T-cell (primary cell): Measurements from ENCODE around the gene IFIT1B. TPM values are rescaled to one million over a fixed set of nuclear protein-coding genes. Genes with fewer than 3 reads are reported as not detected.

Source experiments
- ATAC-seq, 4 experiments: fragments of 200-7000 bp in 3 of 4; fragments of 150-1000 bp in 1 of 4; cut with Tn5 transposase; replicated peaks in 1 of 4; 1 replicate in 3 of 4; 2 replicates in 1 of 4; pipeline ENCODE4 v1.10.0; 2021; ENCODE audit warnings: moderate library complexity in 3 of 4, mild to moderate bottlenecking in 2 of 4, moderate number of reproducible peaks in 1 of 4
- CTCF ChIA-PET, 2 donors: fragments of 300-600 bp; sonication (Branson Sonifier 250); formaldehyde crosslinking; loops; one replicate each; lab custom pipeline; 2022; ENCODE audit warnings: antibody characterized with exemption in 2 of 2; lab: Charles Lee
- POLR2A ChIA-PET, 2 donors: fragments of 300-600 bp; sonication (Branson Sonifier 250); formaldehyde crosslinking; loops; one replicate each; lab custom pipeline; 2022; ENCODE audit warnings: antibody characterized with exemption in 2 of 2; lab: Charles Lee
- DNase-seq, 35 experiments: peaks; one replicate each; pipeline versions ENCODE4 v3.0.0 to v3.0.0-alpha.2; 2013 to 2023
- H3K27ac ChIP-seq: one replicate; pipeline ENCODE4 v1.5.1; 2013; ENCODE audit warnings: low read length
- H3K27me3 ChIP-seq, 2 experiments: replicated peaks in 1 of 2; 1 replicate in 1 of 2; 2 replicates in 1 of 2; pipeline versions ENCODE4 v1.6.1 to v1.7.0; 2013; ENCODE audit warnings: low read length in 1 of 2, mixed read lengths in 1 of 2; ENCODE audit not compliant: control insufficient read depth in 2 of 2, insufficient read depth in 2 of 2; ENCODE audit errors: extremely low read depth in 1 of 2
- H3K36me3 ChIP-seq, 2 donors: 1 replicate in 1 of 2; 2 replicates in 1 of 2; pipeline versions ENCODE4 v1.6.1 to v1.7.0; 2013; ENCODE audit warnings: low read length in 1 of 2; ENCODE audit not compliant: control insufficient read depth in 2 of 2, insufficient read depth in 1 of 2; ENCODE audit errors: extremely low read depth in 1 of 2
- H3K4me1 ChIP-seq, 2 experiments: 1 replicate in 1 of 2; 2 replicates in 1 of 2; pipeline versions ENCODE4 v1.6.1 to v1.7.0; 2013; ENCODE audit warnings: low read length in 2 of 2, mixed read lengths in 1 of 2; ENCODE audit not compliant: insufficient read depth in 2 of 2, control insufficient read depth in 1 of 2; ENCODE audit errors: extremely low read depth in 1 of 2
- H3K4me3 ChIP-seq, 2 donors: 1 replicate in 1 of 2; 2 replicates in 1 of 2; pipeline versions ENCODE4 v1.5.1 to v1.7.0; 2013; ENCODE audit warnings: mild to moderate bottlenecking in 2 of 2, low read length in 1 of 2, moderate library complexity in 1 of 2; ENCODE audit not compliant: control insufficient read depth in 1 of 2; ENCODE audit errors: extremely low read depth in 1 of 2
- H3K9me3 ChIP-seq: 2 replicates; pipeline ENCODE4 v1.7.0; 2013
- H3K27ac Mint-ChIP-seq, 2 donors: one replicate each; pipeline ENCODE4 v1.8.0; 2020 to 2021; ENCODE audit warnings: mild to moderate bottlenecking in 2 of 2, mixed read lengths in 2 of 2
- H3K27me3 Mint-ChIP-seq, 2 donors: one replicate each; pipeline ENCODE4 v1.8.0; 2021 to 2022; ENCODE audit warnings: mixed read lengths in 2 of 2
- H3K36me3 Mint-ChIP-seq: one replicate; pipeline ENCODE4 v1.8.0; 2021; ENCODE audit warnings: mixed read lengths
- H3K4me1 Mint-ChIP-seq, 3 donors: one replicate each; pipeline ENCODE4 v1.8.0; 2020 to 2022; ENCODE audit warnings: mixed read lengths in 3 of 3, mild to moderate bottlenecking in 1 of 3
- H3K4me3 Mint-ChIP-seq, 3 donors: one replicate each; pipeline ENCODE4 v1.8.0; 2020 to 2022; ENCODE audit warnings: mild to moderate bottlenecking in 3 of 3, mixed read lengths in 3 of 3, moderate library complexity in 3 of 3
- H3K9me3 Mint-ChIP-seq, 3 donors: one replicate each; pipeline ENCODE4 v1.8.0; 2020 to 2022; ENCODE audit warnings: mixed read lengths in 3 of 3
- WGBS: methylation state at CpG from one replicate; pipeline ENCODE4 v1.1.5; 2013; ENCODE audit warnings: missing lambda C conversion rate; ENCODE audit not compliant: insufficient coverage; 5-methylcytosine and 5-hydroxymethylcytosine counted together
- total RNA-seq, 35 experiments: library from RNA in 6 of 35; stranded (reverse) in 6 of 35; fragments of 120-200 nt in 1 of 35; gene quantifications; one replicate each; pipeline versions ENCODE4 v1.2.1 to v1.2.4 and lab custom pipeline; 2013 to 2026

The IFIT1B gene
- total RNA-seq, 5 donors from 2014 or later (not counting 1 experiment from before 2014, with no cell fraction given), result not detected

DNA sequence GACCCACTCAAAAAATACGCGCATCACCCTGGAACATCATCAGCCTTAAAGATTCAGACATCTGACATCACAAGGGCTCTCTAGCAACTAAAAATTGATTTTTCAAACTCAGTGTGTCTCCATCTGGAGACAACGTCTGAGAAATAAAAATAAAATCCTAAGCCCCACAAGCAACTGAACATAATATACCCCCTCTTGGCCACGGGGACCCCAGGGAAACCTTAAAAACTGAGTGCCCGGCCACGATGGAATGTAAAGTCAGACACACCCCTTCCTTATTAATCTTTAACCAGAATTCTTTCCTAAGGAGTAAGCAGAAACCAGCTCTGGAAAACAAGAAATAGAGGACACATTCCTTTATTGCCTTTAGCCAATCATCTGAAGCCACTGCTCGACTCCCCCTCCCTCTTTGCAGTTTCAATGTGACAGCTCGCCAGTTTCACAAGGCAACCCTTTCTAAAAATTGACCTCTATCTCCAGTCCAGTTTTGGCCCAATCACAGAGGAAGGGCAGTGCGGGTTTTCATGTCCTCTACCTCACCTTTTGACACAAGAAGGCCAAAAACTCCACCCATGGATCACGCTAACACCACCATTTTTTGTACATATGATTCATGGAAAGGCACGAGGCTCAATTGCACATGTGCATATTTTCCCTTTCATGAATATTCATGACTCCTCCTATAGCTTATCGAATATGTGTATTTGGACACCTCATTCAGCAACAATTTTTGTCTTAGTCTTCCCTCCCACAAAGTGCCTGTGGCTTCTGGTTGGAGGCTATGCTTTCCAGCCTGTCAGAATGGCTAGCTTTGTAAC lies 25.9 kb upstream of the IFIT1B start:
- Mint-ChIP-seq H3K36me3 (peaks cover 8% of the 10 kb centered on the region), H3K27me3 (peaks cover 2 to 5% of the 10 kb centered on the region in 2 donors), H3K9me3 (no peaks in the 10 kb centered on the region), H3K4me3 (no peak overlapping the region), H3K4me1 (peaks cover 5 to 29% (median 16%) of the 10 kb centered on the region in 3 donors), H3K27ac (no peak overlapping the region)
- Histone ChIP-seq H3K4me1 (no peaks in the 10 kb centered on the region), H3K27ac (no peak overlapping the region), H3K9me3 (no peaks in the 10 kb centered on the region), H3K27me3 (peaks cover 0 to 2% of the 10 kb centered on the region in 2 experiments), H3K36me3 (no peaks in the 10 kb centered on the region), H3K4me3 (no peak overlapping the region)
- CTCF ChIA-PET, result no interaction called here
- no peak for DNase-seq
- POLR2A ChIA-PET, result no interaction called here
- no peak for ATAC-seq
- 83% methylated on average over 8 of the region's 12 CpGs for WGBS

DNA sequence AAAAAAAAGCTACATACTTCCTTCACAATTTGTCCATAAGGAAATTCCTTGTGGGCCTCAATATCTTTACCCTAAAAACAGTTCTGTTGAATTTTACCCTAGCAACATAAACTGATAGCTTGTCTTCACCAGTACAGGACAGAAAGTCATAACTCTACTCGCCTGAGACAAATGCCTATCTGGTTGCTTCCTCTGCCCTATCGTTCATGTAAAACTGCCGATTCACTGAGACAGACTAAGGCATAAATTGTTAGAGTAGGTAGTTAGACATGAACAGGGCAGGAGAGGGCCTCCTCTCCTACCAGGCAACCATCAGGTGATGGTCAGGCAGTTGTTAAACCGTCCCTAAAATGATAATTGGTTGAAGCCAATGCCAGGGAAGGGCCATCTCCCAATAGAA lies 25.1 kb upstream of the IFIT1B start:
- Histone ChIP-seq H3K4me3 (no peak overlapping the region), H3K36me3 (no peaks in the 10 kb centered on the region), H3K27ac (no peak overlapping the region), H3K4me1 (no peaks in the 10 kb centered on the region), H3K27me3 (peaks cover 0 to 2% of the 10 kb centered on the region in 2 experiments), H3K9me3 (no peaks in the 10 kb centered on the region)
- H3K27ac Mint-ChIP-seq, result no peak overlapping the region
- H3K27me3 Mint-ChIP-seq, result peaks cover 2 to 5% of the 10 kb centered on the region in 2 donors
- WGBS, result no CpG with 5 or more reads among the region's 4 CpGs
- no peak overlapping the region for H3K4me3 Mint-ChIP-seq
- ChIA-PET POLR2A (interaction anchor here (0.5 to 0.6 kb wide), 2 partner anchors 116 to 534 kb away, joined by 3 to 4 read pairs; no protein-coding TSS in a partner anchor), CTCF (interaction anchor here (0.6 kb wide), 2 partner anchors 17 to 59 kb away, joined by 3 read pairs; no protein-coding TSS in a partner anchor)
- H3K4me1 Mint-ChIP-seq, result peaks cover 5 to 29% (median 16%) of the 10 kb centered on the region in 3 donors
- DNase-seq (no peak), ATAC-seq (no peak)
- H3K36me3 Mint-ChIP-seq, result peaks cover 8% of the 10 kb centered on the region
- no peaks in the 10 kb centered on the region for H3K9me3 Mint-ChIP-seq

DNA sequence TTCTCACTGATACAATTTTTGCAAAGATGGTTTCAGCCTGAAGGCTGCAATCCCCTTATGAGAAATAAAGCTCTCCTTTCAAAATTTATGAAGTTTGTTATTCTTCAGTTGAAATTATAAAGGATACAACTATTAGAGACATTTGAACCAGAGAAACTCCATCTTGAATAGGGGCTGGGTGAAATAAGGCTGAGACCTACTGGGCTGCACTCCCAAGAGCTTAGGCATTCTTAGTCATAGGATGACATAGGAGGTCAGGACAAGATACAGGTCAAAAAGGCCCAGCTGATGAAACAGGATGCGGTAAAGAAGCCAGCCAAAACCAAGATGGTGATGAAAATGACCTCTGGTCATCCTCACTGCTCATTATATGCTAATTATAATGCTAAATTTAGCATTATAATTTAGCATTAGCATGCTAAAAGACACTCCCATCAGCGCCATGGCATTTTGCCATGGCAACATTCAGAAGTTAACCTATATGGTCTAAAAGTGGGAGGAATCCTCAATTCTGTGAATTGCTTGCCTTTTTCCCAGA lies 22.4 kb upstream of the IFIT1B start:
- Histone ChIP-seq H3K36me3 (no peaks in the 10 kb centered on the region), H3K4me3 (no peak overlapping the region), H3K9me3 (no peaks in the 10 kb centered on the region), H3K27me3 (peaks cover 0 to 2% of the 10 kb centered on the region in 2 experiments), H3K4me1 (no peaks in the 10 kb centered on the region), H3K27ac (no peak overlapping the region)
- Mint-ChIP-seq H3K27ac (no peak overlapping the region), H3K27me3 (peaks cover 2 to 5% of the 10 kb centered on the region in 2 donors), H3K36me3 (peaks cover 8% of the 10 kb centered on the region), H3K9me3 (no peaks in the 10 kb centered on the region), H3K4me1 (peaks cover 5 to 18% (median 16%) of the 10 kb centered on the region in 3 donors), H3K4me3 (no peak overlapping the region)
- no CpG with 5 or more reads among the region's 2 CpGs for WGBS
- ChIA-PET CTCF (interaction anchor here (0.5 to 0.7 kb wide), 2 partner anchors 15 to 33 kb away, joined by 3 to 4 read pairs; no protein-coding TSS in a partner anchor), POLR2A (interaction anchor here in 1 of 2 donors (0.5 to 0.6 kb wide), 2 partner anchors 14 to 74 kb away, joined by 3 to 7 read pairs; no protein-coding TSS in a partner anchor)
- no peak for ATAC-seq
- DNase-seq, result no peak

DNA sequence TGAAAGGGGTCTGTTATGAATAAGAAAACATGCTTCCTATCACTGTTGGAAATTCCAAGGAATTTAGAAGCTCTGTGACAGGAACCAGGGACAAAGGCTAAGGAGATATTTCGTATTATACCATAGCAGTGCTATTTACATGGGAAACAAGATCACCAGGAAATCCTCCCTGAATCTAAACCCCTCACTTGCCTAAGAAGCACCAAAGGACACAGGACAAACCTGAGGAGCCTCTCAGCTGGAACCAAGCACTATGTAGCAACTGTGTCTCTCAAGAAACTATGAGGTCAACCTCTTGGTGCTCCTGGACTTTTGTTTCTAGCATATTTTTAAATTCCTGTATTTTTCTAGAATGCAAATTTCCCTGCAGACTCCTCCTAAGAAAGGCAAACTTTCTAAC lies 20.8 kb upstream of the IFIT1B start:
- Mint-ChIP-seq H3K27ac (no peak overlapping the region), H3K36me3 (peaks cover 8% of the 10 kb centered on the region), H3K9me3 (no peaks in the 10 kb centered on the region), H3K4me3 (no peak overlapping the region), H3K4me1 (peaks cover 0 to 5% (median 3%) of the 10 kb centered on the region in 3 donors), H3K27me3 (peaks cover 2 to 8% of the 10 kb centered on the region in 2 donors)
- Histone ChIP-seq H3K27ac (no peak overlapping the region), H3K4me1 (no peaks in the 10 kb centered on the region), H3K4me3 (no peak overlapping the region), H3K27me3 (peaks cover 0 to 2% of the 10 kb centered on the region in 2 experiments), H3K36me3 (no peaks in the 10 kb centered on the region), H3K9me3 (no peaks in the 10 kb centered on the region)
- ChIA-PET POLR2A (no interaction called here), CTCF (interaction anchor here (0.5 to 0.8 kb wide), 2 partner anchors 12 to 432 kb away, joined by 3 to 7 read pairs; no protein-coding TSS in a partner anchor)
- WGBS, result no CpG with 5 or more reads among the region's 1 CpG
- ATAC-seq (no peak), DNase-seq (no peak)

DNA sequence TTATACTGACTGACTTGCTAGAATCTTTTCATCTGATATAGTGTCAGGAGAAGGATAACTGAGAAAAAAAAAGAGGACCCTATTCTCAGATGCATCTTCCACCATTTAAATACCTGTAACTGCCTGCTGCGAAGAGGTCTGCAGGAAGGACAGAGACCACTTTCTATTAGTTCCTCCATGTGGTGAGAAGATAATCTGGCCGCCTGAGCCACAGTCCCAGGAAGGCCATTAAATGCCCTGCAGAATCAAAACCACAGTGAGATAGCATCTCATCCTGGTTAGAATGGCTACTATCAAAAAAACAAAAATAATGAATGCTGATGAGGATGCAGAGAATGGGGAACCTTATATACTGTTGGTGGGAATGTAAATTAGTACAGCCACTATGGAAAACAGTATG lies 19.9 kb upstream of the IFIT1B start:
- Mint-ChIP-seq H3K9me3 (no peaks in the 10 kb centered on the region), H3K4me3 (no peak overlapping the region), H3K27ac (no peak overlapping the region), H3K36me3 (peaks cover 8% of the 10 kb centered on the region), H3K27me3 (peaks cover 2 to 7% of the 10 kb centered on the region in 2 donors), H3K4me1 (peaks cover under 1 to 8% (median 4%) of the 10 kb centered on the region in 3 donors)
- H3K4me3 ChIP-seq, result no peak overlapping the region
- DNase-seq (no peak), ATAC-seq (no peak)
- H3K27me3 ChIP-seq, result peaks cover 0 to 2% of the 10 kb centered on the region in 2 experiments
- H3K27ac ChIP-seq, result no peak overlapping the region
- ChIA-PET POLR2A (no interaction called here), CTCF (no interaction called here)
- H3K36me3 ChIP-seq, result no peaks in the 10 kb centered on the region
- no CpG with 5 or more reads among the region's 2 CpGs for WGBS
- no peaks in the 10 kb centered on the region for H3K4me1 ChIP-seq
- no peaks in the 10 kb centered on the region for H3K9me3 ChIP-seq

DNA sequence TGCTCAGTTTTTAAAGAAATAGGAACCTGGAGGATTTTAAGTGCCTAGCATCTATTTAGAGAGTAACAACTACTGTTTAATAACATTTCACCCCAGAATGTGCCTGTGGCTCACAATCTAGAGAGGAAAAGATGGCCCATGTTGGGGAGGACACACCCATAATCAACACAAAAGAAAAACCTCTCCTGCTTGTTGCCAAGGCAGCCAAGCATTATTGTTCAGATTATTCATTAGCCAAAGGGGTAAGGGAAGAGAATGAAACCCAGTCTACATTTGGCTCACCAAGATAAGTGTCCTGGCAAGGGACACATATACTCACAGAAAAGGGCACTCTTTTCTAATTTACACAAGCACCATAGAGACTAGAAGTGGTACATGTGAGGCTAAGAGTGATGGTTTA lies 17.7 kb upstream of the IFIT1B start:
- no peak for ATAC-seq
- Mint-ChIP-seq H3K9me3 (no peaks in the 10 kb centered on the region), H3K4me1 (peaks cover 11 to 21% (median 20%) of the 10 kb centered on the region in 3 donors), H3K27me3 (peaks cover 0 to 3% of the 10 kb centered on the region in 2 donors), H3K36me3 (no peaks in the 10 kb centered on the region), H3K27ac (no peak overlapping the region), H3K4me3 (no peak overlapping the region)
- no peaks in the 10 kb centered on the region for H3K36me3 ChIP-seq
- no peaks in the 10 kb centered on the region for H3K27me3 ChIP-seq
- H3K27ac ChIP-seq, result no peak overlapping the region
- POLR2A ChIA-PET, result no interaction called here
- peaks cover 0 to 2% of the 10 kb centered on the region in 2 experiments for H3K4me1 ChIP-seq
- H3K9me3 ChIP-seq, result no peaks in the 10 kb centered on the region
- CTCF ChIA-PET, result no interaction called here
- no peak for DNase-seq
- H3K4me3 ChIP-seq, result no peak overlapping the region
